BJ (cell line): ENCODE data around the gene ESF1. TPM values are rescaled to one million over a fixed set of nuclear protein-coding genes. Genes with fewer than 3 reads are reported as not detected.

Experiments
- CTCF ChIA-PET: fragments of 350-600 bp; formaldehyde crosslinking; extraction: SDS; loops from one replicate; lab custom pipeline; 2021; ENCODE audit warnings: antibody characterized with exemption, inconsistent platforms; lab: Yijun Ruan, JAX
- POLR2A ChIA-PET: fragments of 300-600 bp; sonication (Branson Sonifier 250); formaldehyde crosslinking; extraction: SDS; loops from one replicate; lab custom pipeline; 2021; ENCODE audit warnings: antibody characterized with exemption; lab: Charles Lee
- DNase-seq: peaks from one replicate; pipeline ENCODE4 v3.0.0-alpha.2; 2011; ENCODE audit warnings: low read depth
- H3K27me3 ChIP-seq: 2 replicates; pipeline ENCODE4 v1.6.0; 2011; ENCODE audit warnings: low read length; ENCODE audit not compliant: control insufficient read depth, insufficient read depth
- H3K36me3 ChIP-seq: 2 replicates; pipeline ENCODE4 v1.5.1; 2011; ENCODE audit warnings: low read length; ENCODE audit not compliant: control insufficient read depth, insufficient read depth
- H3K4me3 ChIP-seq: 2 replicates; pipeline ENCODE4 v1.5.1; 2011; ENCODE audit warnings: low read depth, mild to moderate bottlenecking, control low read depth, low read length
- polyA plus RNA-seq: library from polyadenylated mRNA; depleted of rRNA; stranded (reverse); fragments of >200 nt; gene quantifications from 2 replicates; pipeline ENCODE4 v1.2.3, GENCODE V29; 2011
- TF ChIP-seq, protein P1 (sequence below): IDR thresholded peaks from 2 replicates; pipeline ENCODE4 v1.5.1; 2011; ENCODE audit warnings: low read depth, mild to moderate bottlenecking, control low read depth, inconsistent platforms, low read length, moderate library complexity; ENCODE audit not compliant: insufficient read depth

Gene ESF1
- polyA plus RNA-seq, 1 experiment = 0.76 TPM

- Histone ChIP-seq H3K27me3 (no peaks in the 10 kb centered on the region), H3K4me3 (no peak overlapping the region)
- CTCF ChIA-PET = no interaction called here
These were observed 76.5 kb downstream of the ESF1 start for GRCh38 chr20:13708234-13708633.

DNA sequence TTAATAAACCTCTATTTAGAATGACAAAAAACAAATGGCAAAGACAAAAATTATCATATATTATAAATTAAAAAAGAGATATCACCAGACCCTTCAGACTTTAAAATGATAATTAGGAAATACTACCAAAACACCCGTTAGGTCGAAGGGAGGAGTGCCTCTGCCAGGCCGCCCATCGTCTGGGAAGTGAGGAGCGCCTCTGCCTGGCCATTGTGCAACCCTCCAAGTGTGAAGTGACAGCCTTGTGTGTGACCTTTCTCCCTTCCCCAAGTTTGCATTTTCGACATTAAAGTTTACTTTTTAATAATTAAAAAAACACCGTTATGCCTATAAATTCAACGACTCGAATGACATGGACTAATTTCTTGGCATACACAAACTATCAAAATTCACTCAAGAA is 81.5 kb downstream of the ESF1 start:
- Histone ChIP-seq H3K27me3 (no peaks in the 10 kb centered on the region), H3K4me3 (no peak overlapping the region), H3K36me3 (no peaks in the 10 kb centered on the region)
- ChIA-PET POLR2A (no interaction called here), CTCF (no interaction called here)
- TF ChIP-seq, protein P1, sequence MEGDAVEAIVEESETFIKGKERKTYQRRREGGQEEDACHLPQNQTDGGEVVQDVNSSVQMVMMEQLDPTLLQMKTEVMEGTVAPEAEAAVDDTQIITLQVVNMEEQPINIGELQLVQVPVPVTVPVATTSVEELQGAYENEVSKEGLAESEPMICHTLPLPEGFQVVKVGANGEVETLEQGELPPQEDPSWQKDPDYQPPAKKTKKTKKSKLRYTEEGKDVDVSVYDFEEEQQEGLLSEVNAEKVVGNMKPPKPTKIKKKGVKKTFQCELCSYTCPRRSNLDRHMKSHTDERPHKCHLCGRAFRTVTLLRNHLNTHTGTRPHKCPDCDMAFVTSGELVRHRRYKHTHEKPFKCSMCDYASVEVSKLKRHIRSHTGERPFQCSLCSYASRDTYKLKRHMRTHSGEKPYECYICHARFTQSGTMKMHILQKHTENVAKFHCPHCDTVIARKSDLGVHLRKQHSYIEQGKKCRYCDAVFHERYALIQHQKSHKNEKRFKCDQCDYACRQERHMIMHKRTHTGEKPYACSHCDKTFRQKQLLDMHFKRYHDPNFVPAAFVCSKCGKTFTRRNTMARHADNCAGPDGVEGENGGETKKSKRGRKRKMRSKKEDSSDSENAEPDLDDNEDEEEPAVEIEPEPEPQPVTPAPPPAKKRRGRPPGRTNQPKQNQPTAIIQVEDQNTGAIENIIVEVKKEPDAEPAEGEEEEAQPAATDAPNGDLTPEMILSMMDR = no peak
- DNase-seq = no peak

More at GRCh38 chr20:13708234-13708633, 76.5 kb downstream of the ESF1 start:
- no peaks in the 10 kb centered on the region for H3K36me3 ChIP-seq
- TF ChIP-seq, protein P1 = no peak
- POLR2A ChIA-PET = no interaction called here
- no peak for DNase-seq

- no peak overlapping the region for H3K4me3 ChIP-seq
- no peak for DNase-seq
- TF ChIP-seq, protein P1 = no peak
- CTCF ChIA-PET = no interaction called here
- no peaks in the 10 kb centered on the region for H3K36me3 ChIP-seq
- POLR2A ChIA-PET = no interaction called here
- no peaks in the 10 kb centered on the region for H3K27me3 ChIP-seq
These were observed 83.2 kb downstream of the ESF1 start for GRCh38 chr20:13701486-13701885.

DNA sequence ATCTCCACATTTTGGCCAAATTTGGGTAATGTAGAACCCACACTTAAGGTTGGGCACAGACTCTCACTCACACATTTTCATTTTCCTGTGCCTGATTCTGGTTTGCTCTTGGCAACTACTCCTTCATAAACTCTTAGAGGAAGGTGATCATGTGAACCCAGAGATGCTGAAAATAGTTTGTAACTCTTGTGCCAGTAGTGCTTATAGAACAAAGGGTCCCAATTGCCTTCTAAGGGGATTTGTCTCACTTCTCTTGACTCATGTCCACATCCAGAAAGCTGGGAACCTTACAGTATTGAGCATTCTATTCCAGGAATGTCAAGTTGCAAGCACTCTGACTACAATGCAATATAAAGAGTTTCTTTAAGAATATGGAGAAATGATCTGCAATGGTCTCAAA is 84.0 kb downstream of the ESF1 start:
- ChIA-PET POLR2A (no interaction called here), CTCF (no interaction called here)
- DNase-seq = no peak
- no peaks in the 10 kb centered on the region for H3K36me3 ChIP-seq
- H3K27me3 ChIP-seq = no peaks in the 10 kb centered on the region
- no peak overlapping the region for H3K4me3 ChIP-seq
- TF ChIP-seq, protein P1 = no peak

DNA sequence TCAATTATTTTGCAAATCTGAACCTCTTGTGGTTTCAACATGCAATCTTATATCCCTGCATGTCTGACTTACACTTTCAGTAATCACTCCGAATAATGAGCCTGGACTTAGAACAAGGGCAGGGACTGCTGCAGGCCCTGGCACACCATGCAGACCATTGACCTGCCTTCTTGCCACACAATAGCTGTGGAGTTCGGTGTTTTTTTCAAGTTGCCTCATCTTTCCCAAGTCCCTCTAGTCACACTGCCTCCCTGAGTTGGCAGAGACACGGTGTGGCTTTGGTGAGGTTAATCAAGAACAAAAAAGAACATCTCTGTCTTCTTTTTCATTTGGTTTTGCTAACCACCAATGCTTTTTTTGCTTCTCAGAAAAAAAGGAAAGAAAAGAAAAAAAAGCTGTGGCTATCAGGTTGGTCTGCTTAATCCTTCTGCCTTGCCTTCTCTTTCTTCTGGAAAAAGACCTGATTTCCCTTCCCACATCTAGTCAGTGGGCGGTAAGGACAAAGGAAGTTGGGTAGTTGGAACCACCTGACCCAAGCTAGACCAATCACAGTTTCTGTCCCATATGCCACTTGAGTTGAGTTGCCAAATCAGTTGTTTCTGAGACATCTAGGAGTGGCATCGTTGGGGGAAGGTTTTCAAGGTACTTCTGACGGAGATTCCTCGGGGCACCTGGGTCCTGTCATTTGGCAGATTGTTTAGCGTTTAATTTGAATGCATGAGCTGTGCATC is 90.1 kb downstream of the ESF1 start:
- H3K36me3 ChIP-seq = no peaks in the 10 kb centered on the region
- TF ChIP-seq, protein P1 = no peak
- CTCF ChIA-PET = no interaction called here
- no peak for DNase-seq
- POLR2A ChIA-PET = no interaction called here
- no peaks in the 10 kb centered on the region for H3K27me3 ChIP-seq
- H3K4me3 ChIP-seq = no peak overlapping the region
